A673 (cell line): ENCODE data around the gene LGALS9. TPM values are rescaled to one million over a fixed set of nuclear protein-coding genes. Genes with fewer than 3 reads are reported as not detected.

ENCODE experiments used
- BruUV-seq: library from RNA; stranded (reverse); fragments of 400-500 nt; replicated peaks from 2 replicates; lab custom pipeline; 2021; lab: Mats Ljungman, UMichigan
- CTCF ChIA-PET: fragments of 300-600 bp; sonication (Branson Sonifier 250); formaldehyde crosslinking; loops from one replicate; lab custom pipeline; 2022; ENCODE audit warnings: antibody characterized with exemption; lab: Charles Lee
- POLR2A ChIA-PET: fragments of 300-600 bp; sonication (Branson Sonifier 250); formaldehyde crosslinking; loops from one replicate; lab custom pipeline; 2022; ENCODE audit warnings: antibody characterized with exemption; ENCODE audit not compliant: low non-redundant PET; lab: Charles Lee
- DNase-seq: peaks from one replicate; pipeline ENCODE4 v3.0.0-alpha.2; 2015; ENCODE audit warnings: low spot score
- H3K27ac ChIP-seq: fragments of 200-600 bp; sonication (generic); 2 replicates; pipeline ENCODE4 v1.5.1; 2016; ENCODE audit warnings: mixed run types, low read depth, mild to moderate bottlenecking, mixed read lengths, antibody characterized with exemption, low read length; ENCODE audit not compliant: poor library complexity, severe bottlenecking
- H3K27me3 ChIP-seq: fragments of 200-600 bp; sonication (generic); replicated peaks from 2 replicates; pipeline ENCODE4 v1.6.1; 2017; ENCODE audit warnings: mixed run types, low read depth, mild to moderate bottlenecking, mixed read lengths, antibody characterized with exemption, low read length; ENCODE audit not compliant: insufficient read depth, poor library complexity
- H3K36me3 ChIP-seq: fragments of 200-600 bp; sonication (generic); 2 replicates; pipeline ENCODE4 v1.6.1; 2016; ENCODE audit warnings: mixed run types, mild to moderate bottlenecking, mixed read lengths, antibody characterized with exemption, low read length; ENCODE audit not compliant: insufficient read depth, poor library complexity, severe bottlenecking
- H3K4me1 ChIP-seq: fragments of 200-600 bp; sonication (generic); 2 replicates; pipeline ENCODE4 v1.6.1; 2017; ENCODE audit warnings: mixed run types, mild to moderate bottlenecking, mixed read lengths, antibody characterized with exemption, low read length; ENCODE audit not compliant: insufficient read depth, poor library complexity, severe bottlenecking
- H3K4me3 ChIP-seq: fragments of 200-600 bp; sonication (generic); 2 replicates; pipeline ENCODE4 v1.5.1; 2016; ENCODE audit warnings: low read depth, mixed run types, mild to moderate bottlenecking, mixed read lengths, low read length; ENCODE audit not compliant: poor library complexity, severe bottlenecking
- H3K9me3 ChIP-seq: fragments of 200-600 bp; sonication (generic); 2 replicates; pipeline ENCODE4 v1.6.1; 2016; ENCODE audit warnings: mixed run types, low read depth, mild to moderate bottlenecking, mixed read lengths, antibody characterized with exemption, low read length; ENCODE audit not compliant: poor library complexity, severe bottlenecking
- EZH2 ChIP-seq: fragments of 200-600 bp; sonication (generic); IDR thresholded peaks from 2 replicates; pipeline ENCODE4 v1.6.1; 2017; ENCODE audit warnings: borderline replicate concordance, low read depth, mild to moderate bottlenecking, mixed read lengths, antibody characterized with exemption, low read length; ENCODE audit not compliant: poor library complexity, severe bottlenecking
- intact Hi-C: fragments of 100-400 bp; cut with micrococcal nuclease; formaldehyde crosslinking; loops from one replicate; pipeline ENCODE4 v1.10.0; 2022; ENCODE audit not compliant: unreplicated experiment
- total RNA-seq: library from RNA; stranded (reverse); gene quantifications from 2 replicates; pipeline ENCODE4 v1.2.3, GENCODE V29; 2021
- TF ChIP-seq, protein P1 (sequence below): fragments of 300-800, 200-600 bp; sonication (generic); conservative IDR thresholded peaks from 2 replicates; pipeline ENCODE4 v1.5.1; 2017; ENCODE audit warnings: low read depth, mild to moderate bottlenecking, antibody characterized with exemption, low read length, moderate library complexity, mixed read lengths

The LGALS9 gene
- total RNA-seq, 1 experiment from 2014 or later: 2.4 TPM

- no TSS peak for BruUV-seq
- TF ChIP-seq, protein P1, sequence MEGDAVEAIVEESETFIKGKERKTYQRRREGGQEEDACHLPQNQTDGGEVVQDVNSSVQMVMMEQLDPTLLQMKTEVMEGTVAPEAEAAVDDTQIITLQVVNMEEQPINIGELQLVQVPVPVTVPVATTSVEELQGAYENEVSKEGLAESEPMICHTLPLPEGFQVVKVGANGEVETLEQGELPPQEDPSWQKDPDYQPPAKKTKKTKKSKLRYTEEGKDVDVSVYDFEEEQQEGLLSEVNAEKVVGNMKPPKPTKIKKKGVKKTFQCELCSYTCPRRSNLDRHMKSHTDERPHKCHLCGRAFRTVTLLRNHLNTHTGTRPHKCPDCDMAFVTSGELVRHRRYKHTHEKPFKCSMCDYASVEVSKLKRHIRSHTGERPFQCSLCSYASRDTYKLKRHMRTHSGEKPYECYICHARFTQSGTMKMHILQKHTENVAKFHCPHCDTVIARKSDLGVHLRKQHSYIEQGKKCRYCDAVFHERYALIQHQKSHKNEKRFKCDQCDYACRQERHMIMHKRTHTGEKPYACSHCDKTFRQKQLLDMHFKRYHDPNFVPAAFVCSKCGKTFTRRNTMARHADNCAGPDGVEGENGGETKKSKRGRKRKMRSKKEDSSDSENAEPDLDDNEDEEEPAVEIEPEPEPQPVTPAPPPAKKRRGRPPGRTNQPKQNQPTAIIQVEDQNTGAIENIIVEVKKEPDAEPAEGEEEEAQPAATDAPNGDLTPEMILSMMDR: no peak
- TF ChIP-seq EZH2: no peak
- POLR2A ChIA-PET: no interaction called here
Measured at GRCh38 chr17:27598337-27599050, 32.5 kb upstream of the LGALS9 start.

GRCh38 chr17:27600471-27600870 lies 30.5 kb upstream of the LGALS9 start:
- ChIA-PET POLR2A (no interaction called here), CTCF (interaction anchor here (0.7 to 2.3 kb wide), 8 partner anchors 41 to 364 kb away, joined by 3 to 13 read pairs (median 6); partner anchors contain the start of gene KSR1)
- TF ChIP-seq, protein P1: no peak
- no peak for TF ChIP-seq EZH2
- H3K27ac ChIP-seq: no peak overlapping the region
- no peaks in the 10 kb centered on the region for H3K4me1 ChIP-seq
- H3K27me3 ChIP-seq: no peaks in the 10 kb centered on the region
- intact Hi-C loops: loop anchor here (1.0 to 2.0 kb wide), 2 partner anchors 246 to 364 kb away; no protein-coding TSS in a partner anchor
- peaks cover 10% of the 10 kb centered on the region for H3K36me3 ChIP-seq
- H3K4me3 ChIP-seq: no peak overlapping the region
- no peak for DNase-seq
- H3K9me3 ChIP-seq: no peaks in the 10 kb centered on the region
- BruUV-seq: no TSS peak

More at GRCh38 chr17:27598337-27599050, 32.5 kb upstream of the LGALS9 start:
- no peak overlapping the region for H3K4me3 ChIP-seq
- H3K4me1 ChIP-seq: no peaks in the 10 kb centered on the region
- H3K9me3 ChIP-seq: no peaks in the 10 kb centered on the region
- no peak overlapping the region for H3K27ac ChIP-seq
- H3K27me3 ChIP-seq: no peaks in the 10 kb centered on the region
- CTCF ChIA-PET: interaction anchor here (1.4 to 2.3 kb wide), 2 partner anchors 143 to 362 kb away, joined by 5 to 13 read pairs; partner anchors contain the start of gene KSR1
- no peak for DNase-seq
- intact Hi-C loops: loop anchor here (1.0 to 10.0 kb wide), 2 partner anchors 54 to 142 kb away; partner anchors contain the start of gene KSR1
- H3K36me3 ChIP-seq: peaks cover 3% of the 10 kb centered on the region

DNA sequence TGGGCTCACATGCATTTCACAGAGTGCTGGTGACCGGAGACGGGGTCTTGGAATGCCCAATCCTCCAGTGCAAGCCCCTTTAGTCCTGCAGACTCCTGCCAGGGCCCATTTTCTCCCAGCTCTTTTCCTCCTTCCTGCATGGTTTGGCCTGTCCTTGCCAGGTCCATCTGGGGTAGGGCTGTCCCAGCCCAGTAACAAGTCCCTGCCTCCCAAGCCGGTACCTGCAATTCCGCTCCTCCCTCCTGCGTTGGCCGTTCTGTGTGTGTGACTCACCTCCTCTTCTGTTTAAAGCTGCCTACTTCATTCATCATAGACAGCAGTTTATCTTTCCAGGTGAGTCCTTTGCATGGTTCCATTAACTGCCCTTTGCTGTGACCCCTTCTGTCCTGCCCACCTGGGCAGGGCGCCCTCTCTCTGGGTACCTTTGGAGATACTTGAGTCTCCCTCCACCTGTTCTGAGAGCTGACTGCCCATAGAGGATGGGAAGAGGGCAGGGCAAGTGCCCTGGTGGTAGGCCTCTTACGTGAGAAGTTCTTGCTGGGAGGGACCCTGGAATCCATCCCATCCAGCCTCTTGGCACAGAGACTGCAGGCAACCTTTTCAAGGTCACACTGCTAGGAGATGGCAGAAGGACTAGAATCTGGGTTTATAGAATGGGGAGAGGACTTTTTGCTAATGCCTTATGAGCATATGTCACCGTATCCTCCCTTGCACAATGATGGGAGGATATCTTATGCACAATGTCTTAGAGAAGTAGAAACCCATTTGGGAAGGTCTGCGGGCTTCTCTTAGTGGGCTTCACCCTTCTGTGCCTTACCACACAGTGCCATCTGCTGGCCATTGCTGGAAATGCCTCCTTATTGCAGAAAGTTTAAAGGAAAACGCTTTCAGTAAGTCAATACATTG lies 29.7 kb upstream of the LGALS9 start:
- Histone ChIP-seq H3K4me1 (no peaks in the 10 kb centered on the region), H3K9me3 (no peaks in the 10 kb centered on the region), H3K27me3 (no peaks in the 10 kb centered on the region), H3K27ac (no peak overlapping the region), H3K4me3 (no peak overlapping the region), H3K36me3 (peaks cover 10% of the 10 kb centered on the region)
- TF ChIP-seq, protein P1: peak; percentile 94
- no peak for TF ChIP-seq EZH2
- ChIA-PET POLR2A (no interaction called here), CTCF (interaction anchor here (1.0 to 2.3 kb wide), 2 partner anchors 145 to 365 kb away, joined by 5 to 13 read pairs; partner anchors contain the start of gene KSR1)
- peak; percentile 85 for DNase-seq
- intact Hi-C loops: loop anchor here (2.0 kb wide), 1 partner anchor 247 kb away; no protein-coding TSS in a partner anchor
- no TSS peak for BruUV-seq
